Right hindlimb (tissue), 1 donor: ENCODE measurements around the gene VAPA.
"Not testable (repeated sequence)": the region's sequence is repeated elsewhere in the genome, so short reads cannot be mapped to it uniquely, and the experiment has no call there.

Source experiments
- DNase-seq: peaks from one replicate; pipeline ENCODE4 v3.0.0-alpha.2; 2018

The VAPA gene

DNA sequence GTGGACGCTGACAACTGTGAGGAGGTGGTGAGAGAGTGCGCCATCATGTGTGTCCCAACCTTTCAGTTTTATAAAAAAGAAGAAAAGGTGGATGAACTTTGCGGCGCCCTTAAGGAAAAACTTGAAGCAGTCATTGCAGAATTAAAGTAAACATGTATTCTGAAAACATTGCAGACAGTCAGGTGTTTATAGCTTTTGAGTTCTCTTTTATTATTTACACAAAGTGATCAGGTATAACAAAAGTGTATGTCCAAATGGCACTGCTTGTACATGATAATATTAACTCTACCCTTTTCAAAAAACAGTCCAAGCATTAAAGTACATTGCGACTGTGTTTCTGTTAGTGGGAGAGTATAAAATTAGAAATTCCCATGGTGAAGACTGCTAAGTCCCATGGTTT, 25.8 kb upstream of the VAPA start:
- DNase-seq = no peak

DNA sequence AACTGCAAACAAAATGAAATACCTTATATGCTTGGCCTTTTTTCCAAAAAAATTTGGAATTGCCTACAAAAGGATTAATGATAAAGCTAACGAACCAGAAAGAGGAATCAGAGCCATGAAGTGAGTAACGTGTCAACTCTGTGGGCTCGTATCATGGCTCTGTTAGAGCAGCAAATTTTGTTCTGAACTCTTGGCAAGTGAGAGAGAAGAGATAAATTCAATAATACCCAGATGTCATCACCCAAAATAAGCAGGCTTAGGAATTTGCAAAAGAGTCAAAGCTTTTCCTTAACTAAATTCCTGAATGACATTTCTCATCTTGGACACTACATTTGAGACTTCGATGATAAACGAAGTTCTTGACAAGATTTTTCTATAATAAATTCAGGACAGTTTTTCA, 23.6 kb upstream of the VAPA start:
- no peak for DNase-seq

DNA sequence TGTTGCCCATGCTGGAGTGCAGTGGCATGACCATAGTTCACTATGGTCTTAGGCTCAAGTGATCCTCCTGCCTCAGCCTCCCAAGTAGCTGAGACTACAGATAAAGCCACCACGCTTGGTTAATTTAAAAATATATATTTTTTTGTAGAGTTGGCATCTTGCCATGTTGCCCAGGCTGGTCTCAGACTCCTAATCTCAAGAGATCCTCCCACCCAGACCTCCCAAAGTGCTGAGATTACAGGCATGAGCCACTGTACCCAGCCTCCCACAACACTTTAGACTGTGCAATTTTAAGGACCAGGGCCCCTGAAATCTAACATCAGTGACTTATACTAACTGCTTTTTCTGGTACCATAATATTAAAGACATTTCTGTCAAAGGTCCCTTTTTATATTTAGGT, 22.9 kb upstream of the VAPA start:
- no peak for DNase-seq

DNA sequence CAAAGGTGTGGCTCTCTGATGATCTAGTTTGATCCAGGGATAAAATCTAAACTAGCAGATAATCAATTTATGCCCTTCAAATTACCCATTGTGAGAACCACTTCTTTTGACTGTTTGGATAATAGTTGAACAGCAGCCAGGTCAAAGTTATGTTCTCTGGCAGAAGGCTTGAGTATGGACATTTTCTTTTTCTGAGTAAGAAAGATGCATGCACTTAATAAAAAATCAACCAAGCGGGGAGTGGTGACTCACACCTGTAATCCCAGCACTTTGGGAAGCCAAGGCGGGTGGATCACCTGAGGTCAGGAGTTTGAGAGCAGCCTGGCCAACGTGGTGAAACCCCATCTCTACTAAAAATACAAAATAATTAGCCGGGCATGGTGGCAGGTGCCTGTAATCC, 22.3 kb upstream of the VAPA start:
- DNase-seq = not testable (repeated sequence)

DNA sequence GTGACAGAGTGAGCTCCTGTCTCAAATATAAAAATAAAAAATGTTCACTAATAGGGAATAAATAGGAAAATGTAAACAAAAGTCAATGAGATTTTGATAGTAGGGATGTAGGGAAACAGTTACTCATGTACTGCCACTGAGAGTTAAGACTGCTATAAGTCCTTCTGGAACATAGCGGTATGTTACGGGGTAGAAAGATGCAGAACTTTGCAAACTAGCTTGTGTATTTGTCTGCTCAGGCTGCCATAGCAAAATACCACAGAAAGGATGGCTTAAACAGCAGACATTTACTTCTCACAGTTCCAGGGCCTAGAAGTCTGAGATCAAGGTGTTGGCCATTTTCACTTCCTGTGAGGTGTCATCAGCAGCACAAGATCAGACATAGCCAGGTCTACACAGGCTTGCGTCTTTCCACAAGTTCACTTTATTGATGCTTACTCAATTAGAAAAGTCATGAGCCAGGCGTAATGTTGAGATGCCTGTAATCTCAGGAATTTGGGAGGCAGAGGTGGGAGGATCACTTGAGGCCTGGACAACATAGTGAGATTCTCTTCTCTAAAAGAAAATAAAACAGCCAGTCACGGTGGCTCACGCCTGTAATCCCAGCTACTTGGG, 19.3 kb upstream of the VAPA start:
- no peak for DNase-seq

DNA sequence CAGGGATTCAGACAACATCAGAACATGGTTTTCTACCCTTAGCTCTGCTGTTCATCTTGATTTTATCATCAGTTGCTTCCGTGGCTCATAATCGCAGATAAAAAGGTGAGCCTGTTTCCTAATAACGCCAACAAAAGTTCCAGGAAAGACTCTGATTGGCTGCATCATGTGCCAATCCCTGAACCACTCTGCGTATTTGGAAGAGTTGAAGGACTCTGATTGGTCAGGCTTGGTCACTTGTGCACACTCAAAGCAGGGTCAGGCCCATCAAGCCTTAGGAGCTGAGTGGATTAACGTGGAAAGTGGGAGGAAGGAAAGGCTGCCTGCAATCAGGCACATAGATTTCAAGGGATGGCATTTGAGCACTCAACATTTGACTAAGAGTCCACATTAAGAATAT, 16.7 kb upstream of the VAPA start:
- DNase-seq = no peak

DNA sequence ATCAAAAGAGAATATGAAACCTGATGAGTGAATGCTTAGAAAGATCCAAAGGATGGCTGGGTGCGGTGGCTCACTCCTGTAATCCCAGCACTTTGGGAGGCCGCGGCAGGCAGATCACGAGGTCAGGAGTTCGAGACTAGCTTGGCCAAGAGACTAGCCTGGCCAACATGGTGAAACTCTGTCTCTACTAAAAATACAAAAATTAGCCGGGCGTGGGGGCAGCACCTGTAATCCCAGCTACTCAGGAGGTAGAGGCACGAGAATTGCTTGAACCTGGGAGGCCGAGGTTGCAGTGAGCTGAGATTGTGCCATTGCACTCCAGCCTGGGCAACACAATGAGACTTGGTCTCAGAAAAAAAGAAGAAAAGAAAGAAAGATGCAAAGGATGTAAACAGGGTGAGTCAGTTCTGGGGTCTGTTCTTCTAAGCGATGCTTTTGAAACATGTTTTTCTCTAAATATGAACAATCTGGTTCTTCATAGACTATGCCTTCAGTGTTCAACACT, 16.0 kb upstream of the VAPA start:
- not testable (repeated sequence) for DNase-seq

DNA sequence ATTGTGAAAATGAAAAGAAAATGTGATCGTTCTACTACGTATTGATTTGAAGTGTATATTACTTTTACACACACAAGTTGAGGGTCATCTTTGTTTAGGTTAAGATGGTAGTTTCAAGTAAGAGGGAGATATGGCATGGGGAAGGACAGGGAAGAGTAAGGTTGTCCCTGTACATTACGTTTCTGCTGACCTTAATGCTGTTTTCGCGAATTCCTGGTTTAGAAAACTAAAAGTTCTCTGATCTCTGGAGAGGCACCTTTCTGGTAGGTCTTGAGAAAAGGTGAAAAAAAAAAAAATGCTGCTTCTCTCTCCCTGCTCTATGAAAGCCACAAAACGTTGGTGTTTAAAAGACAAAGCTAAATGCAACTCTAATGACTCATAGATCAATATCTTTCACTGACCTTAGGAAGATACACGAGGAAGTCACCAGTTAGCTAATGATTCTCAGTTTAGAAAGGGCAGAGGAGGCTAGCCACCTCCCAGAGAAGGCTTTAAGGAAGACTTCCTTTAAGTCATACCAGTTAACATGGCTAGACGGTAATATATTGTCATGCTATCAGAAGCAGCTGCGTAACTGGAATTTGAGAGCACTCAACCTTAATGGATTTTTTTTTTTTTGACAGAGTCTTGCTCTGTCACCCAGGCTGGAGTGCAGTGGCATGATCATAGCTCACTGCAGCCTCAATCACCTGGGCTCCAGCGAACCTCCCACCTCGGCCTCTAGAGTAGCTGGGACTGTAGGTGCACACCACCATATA, 14.8 kb upstream of the VAPA start:
- no peak for DNase-seq

DNA sequence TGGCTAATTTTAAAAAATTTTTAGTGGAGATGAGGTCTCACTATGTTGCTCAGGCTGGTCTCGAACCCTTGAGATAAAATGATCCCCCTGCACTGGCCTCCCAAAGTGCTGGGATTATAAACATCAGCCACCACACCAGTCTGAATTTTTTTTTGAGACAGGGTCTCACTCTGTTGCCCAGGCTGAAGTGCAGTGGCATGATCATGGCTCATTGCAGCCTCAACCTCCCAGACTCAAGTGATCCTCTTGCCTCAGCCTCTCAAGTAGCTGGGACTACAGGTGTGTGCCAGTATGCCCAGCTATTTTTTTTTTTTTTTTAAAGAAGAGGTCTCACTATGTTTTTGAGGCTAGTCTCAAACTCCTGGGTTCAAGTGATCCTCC, 14.3 kb upstream of the VAPA start:
- DNase-seq = not testable (repeated sequence)

DNA sequence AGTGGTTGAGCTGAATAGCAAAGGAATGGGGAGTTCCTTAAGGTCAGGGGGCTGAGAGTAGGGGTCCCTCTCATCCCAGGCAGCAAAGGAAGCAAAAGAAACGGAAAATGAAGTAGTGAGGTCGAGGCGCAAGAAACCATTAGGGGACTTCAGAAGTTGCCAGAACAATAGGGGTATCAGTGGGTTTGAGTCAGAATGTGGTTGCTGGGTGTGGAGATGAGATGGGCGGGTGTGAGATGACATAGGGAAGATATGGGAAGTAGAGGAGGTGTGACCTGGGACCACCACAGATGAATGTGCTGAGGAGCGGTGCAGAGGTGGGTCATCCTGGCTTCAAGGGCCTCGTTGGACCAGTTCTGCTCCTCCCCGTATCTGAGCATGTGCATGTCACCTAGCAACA, 13.1 kb upstream of the VAPA start:
- no peak for DNase-seq

DNA sequence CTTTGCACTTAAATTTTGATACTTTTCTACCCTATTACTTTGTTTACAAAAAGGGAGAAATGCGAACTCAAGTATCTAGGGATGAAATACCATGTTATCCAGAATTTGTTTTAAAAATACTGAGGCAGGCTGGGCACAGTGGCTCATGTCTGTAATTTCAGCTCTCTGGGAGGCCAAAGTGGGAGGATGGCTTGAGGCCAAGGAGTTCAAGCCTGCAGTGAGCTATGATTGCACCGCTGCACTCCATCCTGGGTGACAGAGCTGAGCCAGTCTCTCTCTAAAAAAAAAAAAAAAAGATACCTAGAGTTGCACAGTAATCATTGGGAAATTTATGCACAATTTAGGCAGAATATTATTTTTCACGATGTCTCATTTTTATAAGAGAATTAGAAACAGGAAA, 12.4 kb upstream of the VAPA start:
- DNase-seq = no peak

DNA sequence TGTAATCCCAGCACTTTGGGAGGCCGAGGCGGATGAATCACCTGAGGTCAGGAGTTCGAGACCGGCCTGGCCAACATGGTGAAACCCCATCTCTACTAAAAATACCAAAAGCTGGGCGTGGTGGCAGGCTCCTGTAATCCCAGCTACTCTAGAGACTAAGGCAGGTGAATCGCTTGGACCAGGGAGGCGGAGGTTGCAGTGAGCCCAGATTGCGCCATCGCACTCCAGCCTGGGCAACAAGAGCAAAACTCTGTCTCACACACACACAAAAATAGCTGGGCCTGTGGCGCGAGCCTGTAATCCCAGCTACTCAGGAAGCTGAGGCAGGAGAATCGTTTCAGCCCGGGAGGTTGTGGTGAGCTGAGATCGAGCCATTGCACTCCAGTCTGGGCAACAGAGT, 11.6 kb upstream of the VAPA start:
- DNase-seq = not testable (repeated sequence)

DNA sequence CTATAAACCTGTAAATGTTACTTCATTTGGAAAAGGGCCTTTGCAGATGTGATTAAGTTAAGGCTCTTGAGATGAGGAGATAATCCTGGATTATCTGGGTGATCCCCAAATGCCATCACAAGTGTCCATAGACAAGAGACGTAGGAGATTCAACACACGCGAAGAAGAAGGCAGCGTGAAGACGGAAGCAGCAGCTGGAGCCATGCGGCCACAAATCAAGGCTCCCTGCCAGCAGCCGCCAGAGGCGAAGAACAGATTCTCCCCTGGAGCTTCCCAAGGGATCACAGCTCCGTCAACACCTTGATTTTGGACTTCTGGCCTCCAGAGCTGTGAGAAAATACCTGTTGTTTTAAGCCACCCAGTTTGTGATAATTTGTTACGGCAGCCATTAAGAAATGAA, 11.0 kb upstream of the VAPA start:
- DNase-seq = no peak

DNA sequence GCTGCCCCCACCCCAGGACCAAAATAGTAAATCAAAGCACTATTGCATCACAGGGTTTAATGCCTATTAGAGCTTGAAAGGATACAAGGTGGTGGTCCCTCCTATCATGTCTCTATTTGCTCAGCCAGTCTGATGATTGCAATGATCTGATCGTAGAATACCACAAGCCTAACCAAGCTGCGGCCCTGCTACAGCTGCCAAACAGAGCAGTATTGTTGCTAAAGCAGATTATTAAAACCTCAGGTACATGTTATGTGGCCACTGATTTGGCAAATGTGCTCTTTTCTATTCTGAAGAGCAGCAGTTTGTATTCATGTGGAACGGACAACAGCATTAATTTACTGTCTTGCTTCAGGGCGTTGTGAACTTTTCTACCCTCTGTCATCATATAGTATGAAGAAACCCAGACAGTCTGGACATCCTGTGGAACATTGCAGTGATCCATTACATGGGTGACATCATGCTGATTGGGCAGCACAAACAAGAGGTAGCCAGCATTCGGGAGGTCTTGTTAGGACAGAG, 8.4 kb upstream of the VAPA start:
- no peak for DNase-seq

DNA sequence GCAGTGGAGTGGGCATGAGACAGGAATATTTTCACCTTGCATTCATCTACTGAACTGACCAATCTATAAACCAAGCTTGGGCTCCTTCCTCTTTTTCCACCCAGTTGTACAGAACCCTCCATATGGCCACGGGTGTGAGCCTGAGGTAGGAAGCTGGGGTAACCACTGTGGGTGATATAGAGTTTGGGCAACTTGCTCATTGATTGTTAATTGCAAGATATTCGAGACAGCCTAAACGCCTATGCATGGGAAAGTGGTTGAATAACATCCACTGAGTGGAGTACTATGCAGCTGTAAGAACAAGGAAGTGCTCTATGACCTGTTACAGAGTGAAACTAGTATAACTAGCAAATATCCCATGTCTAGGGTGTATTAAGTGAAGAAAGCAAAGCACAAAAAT, 7.3 kb upstream of the VAPA start:
- DNase-seq = no peak

DNA sequence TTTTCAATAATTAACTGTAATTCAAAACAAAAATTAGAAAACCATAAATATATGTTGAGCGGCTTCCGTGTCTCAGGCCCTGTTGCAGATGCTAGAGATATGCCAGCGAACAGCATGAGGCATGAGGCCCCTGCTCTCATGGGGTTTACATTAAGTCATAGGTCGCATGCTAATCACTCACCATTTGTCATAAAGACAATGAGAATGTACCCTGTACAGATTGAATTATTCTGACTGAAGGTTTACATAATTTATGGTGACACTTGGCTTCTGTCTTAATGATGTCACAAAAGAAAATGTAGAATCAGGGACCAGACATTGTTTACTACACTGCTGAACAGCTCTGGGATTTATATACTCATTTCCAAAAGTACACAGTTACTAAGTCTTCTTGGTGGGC, 5.9 kb upstream of the VAPA start:
- no peak for DNase-seq

DNA sequence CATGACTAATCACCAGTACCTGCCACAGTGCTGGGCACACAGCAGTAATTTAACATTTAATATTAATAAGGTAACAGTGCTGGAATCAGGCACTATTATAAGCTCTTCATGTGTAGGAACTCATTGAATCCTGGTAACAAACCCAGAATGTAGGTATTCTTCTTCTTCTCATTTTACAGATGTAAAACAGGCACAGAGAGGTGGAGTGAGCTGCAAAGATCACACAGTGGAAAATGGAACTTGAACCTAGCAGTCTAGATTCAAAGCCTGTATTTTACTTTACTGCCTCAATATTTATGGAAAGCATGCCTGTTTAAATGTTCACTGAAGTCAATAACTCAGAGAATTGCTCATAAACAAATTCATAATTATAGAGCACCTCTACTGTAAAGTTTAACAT, 3.7 kb upstream of the VAPA start:
- no peak for DNase-seq

DNA sequence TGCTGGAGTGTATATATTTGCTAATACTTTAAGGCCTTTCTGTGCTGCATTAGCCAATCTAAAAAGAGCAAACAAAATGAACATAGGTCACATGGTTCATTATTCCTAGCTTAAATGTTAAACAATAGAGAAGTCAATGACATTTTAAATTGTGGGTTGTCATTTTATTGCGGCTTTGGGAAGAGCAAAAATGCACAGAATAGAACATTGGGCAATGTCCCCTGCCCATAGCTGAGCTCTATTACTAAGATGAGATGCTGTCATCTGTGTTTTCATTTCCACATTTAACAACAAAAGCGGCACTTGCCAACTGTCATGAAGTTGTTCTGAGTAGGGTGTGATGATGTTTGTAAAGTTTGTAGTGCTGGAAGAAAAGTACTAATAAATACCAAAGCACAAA, 3.2 kb upstream of the VAPA start:
- DNase-seq = no peak

DNA sequence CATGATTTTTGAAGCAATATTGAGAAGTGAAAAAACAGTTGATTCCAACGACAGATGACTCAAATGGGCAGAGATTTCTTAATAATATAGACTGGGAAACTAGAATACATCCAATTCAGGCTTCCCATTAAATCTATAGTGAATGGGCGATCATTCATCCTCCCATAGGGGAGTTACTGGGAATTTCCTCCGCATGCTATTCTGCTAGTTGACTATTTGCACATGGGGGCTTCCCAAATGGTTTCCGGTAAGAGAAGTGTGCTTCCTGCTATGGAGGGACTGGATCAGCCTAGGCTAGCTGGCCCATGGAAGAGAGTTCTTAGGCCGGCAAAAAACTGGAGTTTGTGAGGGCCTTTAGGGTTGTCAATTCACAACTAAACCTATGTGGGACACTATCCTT, 2.6 kb upstream of the VAPA start:
- no peak for DNase-seq

DNA sequence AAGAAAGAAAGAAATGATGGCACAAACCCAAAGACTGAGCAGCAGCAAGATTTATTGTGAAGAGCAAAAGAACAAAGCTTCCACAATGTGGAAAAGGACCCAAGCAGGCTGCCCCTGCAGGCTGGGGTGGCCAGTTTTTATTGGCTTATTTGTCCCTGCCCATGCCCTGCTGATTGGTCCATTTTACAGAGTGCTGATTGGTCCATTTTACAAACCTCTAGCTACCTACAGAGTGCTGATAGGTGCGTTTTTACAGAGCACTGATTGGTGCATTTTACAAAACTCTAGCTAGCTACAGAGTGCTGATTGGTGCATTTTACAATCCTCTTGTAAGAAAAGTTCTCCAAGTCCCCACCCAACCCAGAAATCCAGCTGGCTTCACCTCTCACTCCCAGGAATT, 1.5 kb upstream of the VAPA start:
- DNase-seq = not testable (repeated sequence)

DNA sequence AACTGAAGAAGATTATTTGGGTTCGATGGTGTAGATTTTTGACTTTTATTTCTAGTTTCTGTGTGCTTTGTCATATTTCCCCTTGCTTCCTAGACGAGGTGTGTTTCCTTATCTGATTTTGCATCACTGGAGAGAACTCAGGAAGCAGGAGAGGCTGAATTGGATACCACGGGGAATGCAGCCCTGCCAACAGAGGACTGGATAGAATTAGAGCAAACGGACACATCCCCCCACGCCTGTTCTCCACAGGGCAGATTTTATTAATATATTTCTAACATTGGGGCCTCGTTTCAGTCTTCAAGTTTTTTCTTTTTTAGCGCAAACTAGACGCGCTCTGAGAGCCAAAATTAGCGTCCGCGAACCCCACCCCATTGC, 678 bp upstream of the VAPA start:
- DNase-seq = no peak

DNA sequence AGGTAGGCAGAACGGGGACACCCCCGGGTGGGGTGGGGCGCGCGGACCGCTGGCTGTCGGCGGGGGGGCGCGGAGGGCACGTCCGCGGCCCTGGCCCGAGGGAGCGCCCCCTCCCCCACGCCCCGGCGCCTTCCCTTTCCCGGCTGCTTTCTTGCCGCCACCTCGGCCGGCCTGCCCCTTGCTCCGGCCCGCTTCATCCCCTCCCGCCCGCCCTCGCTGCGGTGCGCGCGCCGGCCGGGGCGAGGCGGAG, 443 bp downstream of the VAPA start:
- DNase-seq = no peak

DNA sequence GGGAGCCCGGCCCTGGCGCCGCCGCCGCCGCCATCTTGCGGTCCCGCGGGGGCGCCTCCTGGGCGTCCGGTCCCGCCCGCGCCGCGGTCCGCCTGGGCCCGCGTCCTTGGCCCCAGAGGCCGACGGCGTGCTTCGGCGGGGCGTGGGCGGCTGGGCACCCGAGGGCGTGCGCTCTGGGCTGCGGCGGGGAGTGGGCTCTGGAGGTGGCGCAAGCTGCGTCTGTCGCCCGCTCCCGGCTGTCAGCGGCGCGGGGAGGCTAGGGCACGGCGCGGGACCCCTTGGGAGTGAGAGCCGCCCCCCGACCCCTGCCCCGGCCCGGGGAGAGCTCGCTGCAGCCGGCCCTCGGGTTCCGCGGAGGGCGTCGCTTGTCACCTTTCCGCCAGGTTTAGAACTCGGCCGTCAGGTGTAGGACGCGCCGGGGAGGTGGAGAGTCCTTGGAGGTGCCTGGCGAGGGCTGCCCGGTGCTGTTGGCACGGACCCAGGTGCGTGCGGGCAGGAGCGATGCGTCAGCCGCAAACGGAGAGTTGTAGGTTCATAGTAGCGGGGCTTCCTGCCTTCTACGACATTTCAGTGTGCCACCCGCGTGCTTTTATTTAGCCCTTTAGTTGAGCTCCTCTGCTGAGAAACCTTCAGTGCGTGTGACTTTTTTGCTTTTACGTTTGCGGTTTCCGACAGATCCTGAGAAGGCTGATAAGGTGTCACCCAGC, 921 bp downstream of the VAPA start:
- DNase-seq = peak; percentile 64
